SU-DHL-6 (cell line): ENCODE data around the gene PRICKLE1.

ENCODE experiments used
- H2AFZ ChIP-seq: fragments of 200-600 bp; sonication (generic); 2 replicates; pipeline ENCODE4 v1.6.1; 2014; ENCODE audit warnings: low read depth, mild to moderate bottlenecking, moderate library complexity, mixed read lengths, antibody characterized with exemption, low read length; ENCODE audit not compliant: severe bottlenecking
- H3F3A ChIP-seq: fragments of 200-600 bp; shearing (Covaris generic); 2 replicates; pipeline ENCODE4 v1.6.0; 2016; ENCODE audit warnings: antibody characterized with exemption, mild to moderate bottlenecking; ENCODE audit not compliant: insufficient read depth
- H3K27ac ChIP-seq: fragments of 200-600 bp; sonication (generic); 2 replicates; pipeline ENCODE4 v1.5.1; 2016; ENCODE audit warnings: low read depth, mild to moderate bottlenecking, low read length, moderate library complexity, mixed read lengths
- H3K27me3 ChIP-seq: fragments of 200-600 bp; sonication (generic), shearing (Covaris generic); 2 replicates; pipeline ENCODE4 v1.6.0; 2014; ENCODE audit warnings: mild to moderate bottlenecking, low read length
- H3K36me3 ChIP-seq: fragments of 200-600 bp; sonication (generic); 2 replicates; pipeline ENCODE4 v1.6.1; 2014; ENCODE audit warnings: mild to moderate bottlenecking, low read length, mixed read lengths
- H3K4me2 ChIP-seq: fragments of 300-600, 200-600 bp; shearing (Covaris generic), sonication (generic); 2 replicates; pipeline ENCODE4 v1.6.0; 2014; ENCODE audit warnings: low read length, low read depth, mild to moderate bottlenecking; ENCODE audit not compliant: poor library complexity, severe bottlenecking
- H3K4me3 ChIP-seq: fragments of 200-600 bp; sonication (generic); 2 replicates; pipeline ENCODE4 v1.5.1; 2014; ENCODE audit warnings: antibody characterized with exemption, low read length, mild to moderate bottlenecking, mixed read lengths; ENCODE audit not compliant: insufficient read depth, poor library complexity, severe bottlenecking
- H3K79me2 ChIP-seq: fragments of 200-600 bp; sonication (generic); 2 replicates; pipeline ENCODE4 v1.6.1; 2014; ENCODE audit warnings: mild to moderate bottlenecking, low read length, moderate library complexity; ENCODE audit not compliant: insufficient read depth
- H3K9ac ChIP-seq: fragments of 200-600 bp; sonication (generic); 2 replicates; pipeline ENCODE4 v1.7.0; 2014; ENCODE audit warnings: mild to moderate bottlenecking, low read length
- H3K9me2 ChIP-seq: fragments of 200-600 bp; sonication (generic); replicated peaks from 2 replicates; pipeline ENCODE4 v1.6.1; 2014; ENCODE audit warnings: low read length; ENCODE audit not compliant: insufficient read depth
- H3K9me3 ChIP-seq: fragments of 200-600 bp; sonication (generic); 2 replicates; pipeline ENCODE4 v1.6.1; 2014; ENCODE audit warnings: low read length, mixed read lengths; ENCODE audit not compliant: insufficient read depth
- H4K20me1 ChIP-seq: fragments of 200-600 bp; sonication (generic); 2 replicates; pipeline ENCODE4 v1.6.1; 2014; ENCODE audit warnings: low read depth, mild to moderate bottlenecking, antibody characterized with exemption, low read length, moderate library complexity, mixed read lengths
- EZH2phosphoT487 ChIP-seq: fragments of 200-600 bp; sonication (generic), shearing (Covaris generic); conservative IDR thresholded peaks from 2 replicates; pipeline ENCODE4 v1.6.1; 2018; ENCODE audit warnings: mild to moderate bottlenecking, antibody characterized with exemption, low read length, moderate library complexity, mixed read lengths
- TF ChIP-seq, protein P1 (sequence below): fragments of 200-600 bp; sonication (generic); IDR thresholded peaks from one replicate; pipeline ENCODE4 v1.5.1; 2017; ENCODE audit warnings: antibody characterized with exemption, mild to moderate bottlenecking, low read length, moderate library complexity; ENCODE audit not compliant: insufficient read depth, poor library complexity, severe bottlenecking

Gene PRICKLE1

DNA sequence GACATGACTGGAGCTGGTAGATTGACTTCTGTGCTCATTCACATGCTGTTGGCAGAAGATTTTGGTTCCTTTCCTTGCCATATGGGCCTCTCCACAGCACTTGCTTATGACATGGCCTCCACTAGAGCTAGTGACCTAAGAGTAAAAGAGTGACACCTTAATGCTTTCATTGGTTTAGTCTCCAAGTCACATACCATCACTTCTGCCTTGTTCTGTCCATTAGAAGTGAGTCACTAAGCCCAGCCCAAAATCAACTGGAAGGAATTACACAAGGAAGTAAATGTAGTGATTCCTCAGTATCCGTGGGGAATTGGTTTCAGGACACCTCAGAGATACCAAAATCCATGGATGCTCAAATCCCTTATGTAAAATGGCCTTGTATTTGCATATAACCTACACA is 182.2 kb downstream of the PRICKLE1 start:
- Histone ChIP-seq H3K79me2 (0 out of 2 replicates have a peak, but pooled peaks cover 1% of the 10 kb centered on the region), H3K9me2 (no peaks in the 10 kb centered on the region), H3K27me3 (no peaks in the 10 kb centered on the region), H3K9me3 (no peaks in the 10 kb centered on the region), H3K36me3 (peaks cover 9% of the 10 kb centered on the region), H3K4me3 (no peak overlapping the region), H3F3A (no peaks in the 10 kb centered on the region; the same call in 1 of the 2 replicates), H3K27ac (no peak overlapping the region), H3K9ac (no peak overlapping the region), H4K20me1 (no peaks in the 10 kb centered on the region), H2AFZ (no peak overlapping the region), H3K4me2 (no peak overlapping the region)
- TF ChIP-seq, protein P1, sequence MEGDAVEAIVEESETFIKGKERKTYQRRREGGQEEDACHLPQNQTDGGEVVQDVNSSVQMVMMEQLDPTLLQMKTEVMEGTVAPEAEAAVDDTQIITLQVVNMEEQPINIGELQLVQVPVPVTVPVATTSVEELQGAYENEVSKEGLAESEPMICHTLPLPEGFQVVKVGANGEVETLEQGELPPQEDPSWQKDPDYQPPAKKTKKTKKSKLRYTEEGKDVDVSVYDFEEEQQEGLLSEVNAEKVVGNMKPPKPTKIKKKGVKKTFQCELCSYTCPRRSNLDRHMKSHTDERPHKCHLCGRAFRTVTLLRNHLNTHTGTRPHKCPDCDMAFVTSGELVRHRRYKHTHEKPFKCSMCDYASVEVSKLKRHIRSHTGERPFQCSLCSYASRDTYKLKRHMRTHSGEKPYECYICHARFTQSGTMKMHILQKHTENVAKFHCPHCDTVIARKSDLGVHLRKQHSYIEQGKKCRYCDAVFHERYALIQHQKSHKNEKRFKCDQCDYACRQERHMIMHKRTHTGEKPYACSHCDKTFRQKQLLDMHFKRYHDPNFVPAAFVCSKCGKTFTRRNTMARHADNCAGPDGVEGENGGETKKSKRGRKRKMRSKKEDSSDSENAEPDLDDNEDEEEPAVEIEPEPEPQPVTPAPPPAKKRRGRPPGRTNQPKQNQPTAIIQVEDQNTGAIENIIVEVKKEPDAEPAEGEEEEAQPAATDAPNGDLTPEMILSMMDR, result no peak
- no peak for TF ChIP-seq EZH2phosphoT487
